Activated gamma-delta T cell (primary cell): ENCODE data around the gene FBXL14.

Experiments
- DNase-seq: peaks from one replicate; lab custom pipeline; 2025; lab: John Stamatoyannopoulos, UW

FBXL14 gene

DNA sequence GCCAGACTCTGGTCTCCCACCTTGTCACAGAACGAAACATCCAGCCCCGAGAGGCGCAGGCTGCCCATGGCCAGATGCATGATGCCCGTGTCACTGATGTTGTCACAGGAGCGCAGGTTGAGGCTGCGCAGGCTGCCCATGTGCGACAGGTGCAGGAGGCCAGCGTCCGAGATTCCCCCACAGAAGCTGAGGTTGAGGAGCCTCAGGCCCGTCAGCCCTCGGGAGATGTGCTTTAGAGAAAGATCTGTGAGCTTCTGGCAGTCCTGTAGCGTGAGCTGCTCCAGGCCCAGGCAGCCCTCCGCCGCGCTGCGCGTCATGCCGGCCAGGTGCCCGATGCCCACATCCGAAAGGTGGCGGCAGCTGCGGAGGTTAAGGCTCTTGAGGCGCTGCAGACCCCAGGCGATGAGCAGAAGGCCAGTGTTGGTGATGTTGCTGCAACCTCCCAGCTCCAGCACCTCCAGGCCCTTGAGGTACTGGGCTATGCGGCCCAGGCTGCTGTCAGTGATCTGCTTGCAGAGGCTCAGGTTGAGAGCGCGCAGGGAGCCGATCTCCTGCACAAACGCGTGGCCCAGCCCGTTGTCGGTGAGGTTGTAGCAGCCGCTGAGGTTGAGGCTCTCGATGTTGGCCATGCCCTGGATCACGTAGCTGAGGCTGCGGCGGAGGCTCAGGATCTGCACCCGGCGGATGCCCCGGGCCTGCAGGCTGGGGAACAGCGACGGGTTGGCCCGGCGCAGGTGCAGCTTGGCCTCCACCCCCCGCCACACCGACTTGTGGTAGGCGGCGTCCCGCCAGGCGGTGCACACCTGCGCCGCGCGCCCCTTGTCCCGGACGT lies 991 bp downstream of the FBXL14 start:
- peak; percentile 54 for DNase-seq

DNA sequence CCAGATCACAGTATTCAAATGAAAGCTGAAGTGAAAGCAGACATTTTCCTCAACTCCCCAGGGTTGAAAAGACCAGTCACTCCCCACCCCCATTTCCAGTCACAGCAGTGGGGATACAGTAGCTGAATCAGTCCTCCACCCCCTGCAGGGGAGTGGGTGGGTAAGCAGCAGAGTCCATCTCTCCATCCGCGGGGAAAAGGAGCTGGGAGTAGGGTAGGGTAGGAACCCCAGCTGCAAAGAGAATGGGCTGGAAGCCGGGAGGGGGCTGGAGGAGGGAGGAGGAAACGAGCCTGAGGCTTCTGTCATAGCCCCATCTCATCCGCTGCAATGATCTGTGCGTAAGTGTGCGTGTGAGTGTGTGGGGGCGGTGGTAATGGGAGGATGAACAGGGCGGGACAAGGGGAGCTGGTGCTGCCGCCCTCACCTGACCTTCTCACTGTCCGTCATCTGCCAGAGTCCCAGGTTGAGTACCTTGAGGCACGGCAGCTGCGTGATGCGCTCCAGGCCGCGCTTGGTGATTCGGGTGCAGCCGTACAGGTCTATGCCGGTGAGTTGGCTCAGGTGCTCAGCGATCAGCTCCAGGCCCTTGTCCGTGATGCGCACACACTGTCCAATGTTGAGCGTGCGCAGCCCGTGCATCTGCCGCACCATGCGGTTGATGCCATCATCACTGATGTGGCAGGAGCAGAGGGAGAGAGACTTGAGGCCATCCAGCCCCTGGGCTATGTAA lies 1.8 kb downstream of the FBXL14 start:
- DNase-seq, result no peak

DNA sequence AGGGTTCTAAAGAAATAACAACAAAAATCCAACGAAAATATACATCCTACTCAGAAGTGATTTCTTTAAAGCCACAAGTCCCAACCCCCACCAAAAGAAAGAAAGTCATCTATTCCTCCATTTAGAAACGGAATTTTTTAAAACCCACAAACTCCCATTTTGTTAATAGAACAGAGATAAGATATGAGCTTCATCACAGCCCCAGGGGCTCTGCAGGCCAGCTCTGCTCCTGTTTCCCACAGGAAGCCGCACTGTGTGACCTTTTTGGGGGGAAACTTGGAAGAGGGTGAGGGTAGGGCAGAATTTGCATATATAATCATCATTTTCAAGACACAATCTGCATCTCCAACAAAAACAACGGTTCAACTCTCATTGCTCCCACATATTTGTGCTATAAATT lies 2.8 kb downstream of the FBXL14 start:
- DNase-seq, result no peak

DNA sequence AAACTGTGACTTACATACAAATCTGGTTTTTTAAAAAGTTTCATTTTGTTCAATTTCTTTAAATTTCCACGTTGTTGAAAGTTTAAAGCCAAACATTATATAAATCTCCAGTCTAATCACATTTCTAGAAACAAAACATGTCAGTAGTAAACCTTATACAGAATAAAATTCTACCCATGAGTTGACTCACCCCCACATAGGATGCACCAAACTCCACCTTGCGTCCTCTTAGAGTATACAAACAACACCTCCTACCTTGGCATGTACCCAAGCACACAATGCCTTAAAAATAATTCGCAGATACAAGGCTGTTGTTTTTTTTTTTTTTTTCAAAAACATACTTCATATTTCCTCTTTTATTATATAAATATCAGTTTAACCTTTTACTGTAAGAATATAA lies 3.3 kb downstream of the FBXL14 start:
- DNase-seq, result no peak

DNA sequence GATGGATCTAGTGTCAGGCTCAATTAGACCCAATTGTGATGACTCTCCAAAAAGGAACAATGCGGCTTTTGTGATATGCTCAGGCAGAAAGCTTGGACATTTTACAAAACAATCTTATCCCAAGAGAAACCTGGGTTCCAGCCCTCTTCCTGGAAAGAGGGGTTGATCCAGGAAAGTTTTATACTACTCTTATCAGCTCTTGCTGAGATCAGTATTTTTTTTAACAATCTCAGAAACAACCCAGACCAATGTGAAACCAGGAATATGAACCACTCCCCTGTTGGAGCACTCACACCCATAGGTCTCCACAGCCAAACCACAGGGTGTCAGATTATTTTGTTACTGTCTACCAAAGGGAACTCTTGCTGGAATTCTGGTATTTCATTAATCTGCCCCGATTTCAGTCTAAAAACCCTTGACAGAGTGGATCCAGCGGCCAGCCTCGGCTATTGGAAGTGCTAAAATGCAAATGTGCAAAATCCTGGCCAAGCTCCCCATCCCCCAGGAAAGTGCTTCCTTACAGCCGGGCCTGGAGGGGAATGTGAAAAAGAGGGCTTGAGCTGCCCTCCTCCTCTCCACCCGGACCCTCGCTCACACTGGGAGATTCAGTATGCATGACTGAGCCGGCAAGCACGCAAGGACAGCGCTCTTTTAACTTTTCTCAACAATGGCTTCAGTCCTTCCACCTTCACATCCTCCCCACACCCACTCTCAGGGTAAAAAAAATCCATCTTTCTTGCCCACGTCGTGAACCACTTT lies 4.0 kb downstream of the FBXL14 start:
- DNase-seq, result no peak

DNA sequence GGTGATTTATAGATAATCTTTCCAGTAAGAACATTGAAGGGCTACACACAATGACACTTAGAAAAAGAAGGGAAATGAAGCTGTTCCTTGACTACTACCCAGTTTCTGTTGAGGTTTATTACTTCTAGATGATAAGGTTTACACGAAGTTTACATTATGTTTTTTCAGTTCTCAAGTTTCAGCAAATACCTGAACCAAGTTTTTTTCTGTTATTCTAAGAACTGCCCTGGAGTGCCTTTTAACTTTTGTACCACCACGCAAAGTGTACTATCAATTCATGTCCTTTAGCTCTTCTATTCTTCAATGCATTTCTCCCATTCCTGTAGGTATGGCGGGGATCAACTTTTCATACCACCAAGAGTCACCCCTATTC lies 5.8 kb downstream of the FBXL14 start:
- DNase-seq, result no peak

DNA sequence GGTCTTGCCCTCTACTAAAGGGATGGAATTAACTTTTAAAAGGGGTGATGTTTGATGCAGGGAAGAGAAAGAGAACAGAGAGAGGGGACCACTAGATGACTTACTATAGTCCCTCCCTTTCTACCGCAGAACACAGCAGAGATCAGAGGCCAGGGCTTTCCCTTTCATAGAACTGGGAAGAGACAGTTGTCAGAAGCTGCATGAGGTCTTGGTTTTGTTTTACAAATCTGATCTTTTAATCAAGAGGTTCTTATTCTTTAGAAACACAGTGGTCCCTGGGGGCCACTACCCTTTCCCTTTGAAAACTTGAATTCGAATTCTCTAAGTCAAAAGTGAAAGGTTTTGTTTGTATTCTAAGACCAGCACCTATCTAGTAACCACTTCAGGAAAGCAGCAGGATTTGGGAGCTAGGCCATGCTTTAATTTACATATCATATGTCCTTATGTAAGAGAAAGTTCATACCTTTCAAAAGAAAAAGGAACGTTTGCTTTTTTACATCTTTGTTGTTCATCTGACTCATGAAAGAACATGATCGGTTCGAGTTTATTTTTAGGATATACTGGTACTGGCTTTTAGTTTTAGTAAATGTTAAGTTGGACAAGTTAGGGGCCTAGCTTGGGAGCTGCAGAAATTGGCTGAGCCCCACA lies 6.3 kb downstream of the FBXL14 start:
- no peak for DNase-seq

DNA sequence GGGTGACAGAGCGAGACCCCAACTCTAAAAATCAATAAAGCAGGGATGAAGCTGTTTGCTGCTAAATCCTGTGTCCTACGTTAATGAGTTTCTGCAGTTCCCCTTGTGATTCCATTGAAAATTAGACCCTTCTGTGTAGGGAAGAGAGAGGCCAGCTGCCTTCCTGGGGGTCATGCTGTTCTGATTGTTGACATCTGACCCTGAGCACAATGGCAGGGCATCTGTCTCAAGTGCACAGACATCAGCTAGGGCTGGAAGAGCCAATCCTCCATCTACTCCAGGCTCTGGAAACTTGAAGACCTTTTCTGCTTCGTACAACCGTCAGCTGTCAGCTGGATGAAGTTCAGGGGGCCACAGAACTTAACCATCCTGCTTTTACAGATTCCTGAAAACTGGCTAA lies 10.1 kb downstream of the FBXL14 start:
- no peak for DNase-seq

DNA sequence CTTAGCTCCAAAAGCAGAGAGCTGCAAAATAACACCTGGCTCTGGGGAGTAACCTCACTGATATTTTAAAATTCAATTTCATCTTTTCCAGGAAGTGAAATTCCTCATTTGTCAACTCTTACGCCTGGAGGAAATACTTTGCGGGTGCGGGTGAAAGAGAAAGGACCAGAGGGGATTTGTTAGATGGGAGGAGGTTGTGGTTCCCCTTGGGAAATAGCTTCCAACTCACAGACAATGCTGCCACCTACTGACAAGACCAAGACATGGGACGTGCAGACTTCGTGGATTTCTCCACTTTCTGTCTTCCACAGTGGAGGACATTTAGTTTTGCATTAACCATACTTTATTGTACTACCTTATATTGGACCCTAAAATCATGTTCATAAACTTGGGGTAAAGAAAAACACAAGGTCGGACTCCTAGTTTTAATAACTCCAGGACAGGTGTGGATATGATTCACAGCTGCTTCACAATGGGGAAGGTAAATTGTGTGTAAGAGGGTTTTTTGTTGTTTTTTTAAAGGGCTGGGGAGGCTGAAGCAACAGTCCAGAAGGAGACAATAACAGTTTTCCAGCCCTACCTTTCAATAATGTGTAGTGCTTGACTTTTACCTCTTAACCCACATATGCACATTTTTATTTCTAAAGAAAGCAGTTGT lies 10.8 kb downstream of the FBXL14 start:
- no peak for DNase-seq

DNA sequence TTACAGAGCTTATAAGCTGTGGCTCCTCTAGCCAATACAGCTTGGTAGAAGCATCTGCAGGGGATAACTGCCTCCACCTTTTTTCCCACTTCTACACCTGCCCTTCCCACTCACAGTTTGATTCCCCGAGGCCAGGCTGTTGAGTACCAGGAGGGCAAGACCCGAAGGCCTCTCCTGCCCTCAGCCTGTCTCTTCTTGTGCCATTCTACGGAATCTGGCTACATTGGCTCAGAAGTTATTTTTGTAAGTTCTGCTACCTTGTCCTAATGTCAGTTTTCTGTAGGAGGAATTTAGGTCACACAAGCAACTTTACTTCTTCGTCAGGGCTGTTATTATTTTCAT lies 11.7 kb downstream of the FBXL14 start:
- no peak for DNase-seq

DNA sequence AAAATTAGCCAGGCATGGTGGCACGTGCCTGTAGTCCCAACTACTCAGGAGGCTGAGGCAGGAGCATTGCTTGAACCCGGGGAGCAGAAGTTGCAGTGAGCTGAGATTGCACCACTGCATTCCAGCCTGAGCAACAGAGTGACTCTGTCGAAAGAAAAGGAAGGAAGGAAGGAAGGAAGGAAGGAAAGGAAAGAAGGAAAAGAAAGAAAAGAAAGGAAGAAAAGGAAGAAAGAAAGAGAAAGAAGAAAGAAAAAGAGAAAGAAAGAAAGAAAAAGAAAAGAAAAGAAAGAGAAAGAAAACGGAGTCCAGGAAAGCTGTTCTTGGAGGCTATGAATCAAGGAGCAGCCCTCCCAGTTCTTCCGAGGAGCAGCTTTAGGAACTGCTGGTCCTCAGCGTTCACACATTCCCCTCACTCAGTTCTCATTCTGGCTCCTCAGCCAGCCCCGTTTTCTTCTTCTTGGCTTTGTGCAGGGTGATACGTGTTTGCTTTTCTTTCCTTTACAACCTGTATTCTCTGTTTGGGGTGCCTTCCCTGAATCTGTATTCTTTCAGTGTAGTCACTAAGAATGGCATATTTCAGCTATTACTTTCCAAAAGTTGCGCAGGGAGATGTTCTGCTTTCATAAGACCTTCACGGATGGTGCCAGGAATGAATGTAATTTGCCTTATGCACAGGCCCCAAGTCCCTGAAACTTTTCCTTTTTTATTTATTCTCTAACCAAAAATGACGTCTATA lies 12.2 kb downstream of the FBXL14 start:
- no peak for DNase-seq

DNA sequence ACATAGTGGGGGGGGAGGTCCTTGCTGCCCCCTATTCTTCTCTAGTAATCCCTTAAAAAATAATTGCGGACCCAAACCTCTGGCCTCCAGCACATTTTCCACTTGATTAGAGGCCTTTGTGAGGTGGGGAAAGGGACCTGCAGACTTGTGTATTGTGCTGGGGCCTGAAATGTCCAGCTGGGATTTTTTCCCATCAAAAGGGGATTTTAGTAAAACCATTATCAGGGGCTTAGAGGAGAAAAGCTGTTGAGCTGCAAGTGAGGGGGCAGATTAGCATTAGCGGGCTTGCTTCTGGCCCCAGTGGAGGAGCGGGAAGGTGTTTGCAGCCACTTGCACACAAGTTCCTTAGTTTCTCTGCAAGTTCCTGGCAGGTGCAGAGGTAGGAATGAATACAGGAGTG lies 13.9 kb downstream of the FBXL14 start:
- no peak for DNase-seq

DNA sequence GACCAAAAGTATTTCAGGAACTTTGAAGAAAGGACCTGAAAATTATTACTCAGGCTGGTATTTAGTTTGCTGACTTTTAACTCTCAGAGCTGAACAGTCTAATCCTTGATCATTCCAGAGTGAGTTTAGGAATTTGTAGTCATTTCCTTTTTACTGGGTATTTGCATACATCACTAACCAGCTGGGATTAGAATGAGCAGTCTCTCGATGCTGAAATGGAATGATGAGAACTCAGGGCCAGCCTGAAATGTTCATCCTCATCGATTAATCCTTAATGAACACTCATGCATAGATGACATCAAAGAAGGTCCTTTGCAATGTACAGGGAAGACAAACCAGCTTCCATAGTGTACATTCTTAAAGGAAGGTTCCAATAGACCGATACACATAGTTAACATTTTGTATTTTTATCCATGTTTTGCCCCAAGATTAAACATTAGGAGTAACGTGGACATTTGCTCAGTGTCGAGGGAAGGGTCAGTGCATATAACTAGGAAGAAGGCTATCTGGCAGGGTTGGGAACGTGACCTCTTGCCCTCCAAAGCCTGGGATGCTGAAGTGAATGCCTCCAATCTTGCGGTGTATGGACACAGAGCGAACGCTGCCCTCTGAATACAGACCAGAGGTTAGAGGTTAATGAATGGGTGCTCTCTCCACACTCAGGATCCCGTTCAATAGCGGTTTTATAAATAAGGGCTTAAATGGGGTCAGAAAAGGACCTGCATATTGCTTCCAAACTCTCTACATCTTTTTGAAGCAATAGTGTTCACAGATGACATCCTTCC lies 14.5 kb downstream of the FBXL14 start:
- no peak for DNase-seq

DNA sequence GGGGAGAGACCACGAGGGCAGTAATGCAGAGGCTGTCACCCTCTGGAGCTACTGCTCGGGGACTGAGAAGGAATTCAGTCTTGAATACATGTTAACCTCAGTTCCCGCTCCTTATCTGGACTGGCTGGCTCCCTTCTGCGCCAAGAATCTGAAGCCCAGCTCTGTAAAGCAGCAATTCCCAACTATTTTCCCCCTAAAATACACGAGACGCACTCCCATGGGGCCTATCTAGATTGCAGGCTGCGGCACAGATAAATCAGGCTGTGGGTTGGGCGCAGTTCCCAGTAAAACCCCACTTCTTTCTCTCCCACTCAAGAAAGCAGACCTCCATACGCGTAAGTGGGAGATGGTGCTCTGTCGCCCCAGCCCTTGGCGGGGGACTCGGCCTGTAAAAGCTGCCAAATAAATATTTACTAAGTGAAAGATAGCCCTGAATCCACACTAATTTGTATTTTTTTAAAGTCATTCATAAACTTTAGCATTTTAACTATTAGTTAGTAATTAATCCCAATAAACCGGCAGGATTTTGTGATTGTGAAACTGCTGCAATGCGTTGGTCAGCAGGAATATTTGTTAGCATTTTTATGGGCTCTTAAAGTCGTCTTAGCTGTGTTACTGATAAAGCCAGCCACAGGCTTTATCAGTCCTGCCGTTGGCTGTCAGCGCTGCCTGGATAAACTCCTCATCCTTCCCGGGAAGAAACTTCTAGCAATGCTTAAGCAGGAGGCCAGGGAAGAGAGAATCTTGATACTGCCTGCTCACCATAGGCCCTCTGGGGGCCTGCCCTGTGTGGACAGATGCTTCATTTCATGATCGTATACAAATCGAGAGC lies 17.8 kb downstream of the FBXL14 start:
- no peak for DNase-seq

DNA sequence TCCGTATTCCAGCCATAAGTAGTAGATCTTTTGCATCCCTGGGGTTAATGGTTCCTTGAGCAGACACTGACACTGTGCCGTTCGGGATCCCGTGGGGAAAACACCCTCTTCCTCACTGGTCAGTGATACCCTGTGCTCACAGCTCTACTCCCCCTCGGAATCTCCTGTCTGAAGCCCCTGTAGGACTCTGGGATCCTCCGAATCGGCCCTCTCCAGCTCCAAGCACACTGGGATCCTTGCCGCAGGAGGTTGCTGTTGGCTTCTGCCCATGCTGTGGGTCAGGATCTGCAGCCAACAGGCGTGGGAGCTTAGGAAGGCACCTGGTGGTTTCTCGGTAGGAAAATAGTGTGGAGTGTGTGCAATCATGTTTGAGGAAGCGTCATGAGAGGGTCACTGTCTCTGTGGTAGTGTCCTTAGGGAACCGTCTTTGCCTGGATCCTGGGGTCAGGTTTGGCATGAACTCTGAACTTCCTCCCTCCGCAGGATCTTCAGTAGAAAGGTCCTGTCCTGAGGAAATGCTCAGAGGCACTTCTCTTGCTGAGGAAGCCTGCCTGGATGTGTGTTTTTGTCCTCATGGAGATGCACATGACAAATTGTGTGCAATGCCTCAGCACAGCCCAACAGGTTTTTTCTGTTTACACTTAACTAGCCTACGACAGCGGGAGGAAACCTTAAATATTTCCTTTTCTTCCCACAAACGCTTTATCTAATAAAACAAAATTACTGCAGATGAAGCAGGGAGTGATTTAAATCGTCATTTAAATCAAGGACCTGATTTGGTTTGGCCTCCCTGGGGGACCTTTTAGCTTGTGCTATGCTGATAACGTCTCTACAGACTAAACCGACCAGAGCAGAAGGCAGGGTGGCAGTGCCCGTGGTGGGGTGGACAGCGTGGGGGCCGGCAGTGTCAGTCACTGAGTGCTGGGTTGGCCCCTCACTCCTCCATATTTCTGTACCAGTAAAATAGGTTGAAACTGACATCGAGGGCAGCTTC lies 18.7 kb downstream of the FBXL14 start:
- no peak for DNase-seq

DNA sequence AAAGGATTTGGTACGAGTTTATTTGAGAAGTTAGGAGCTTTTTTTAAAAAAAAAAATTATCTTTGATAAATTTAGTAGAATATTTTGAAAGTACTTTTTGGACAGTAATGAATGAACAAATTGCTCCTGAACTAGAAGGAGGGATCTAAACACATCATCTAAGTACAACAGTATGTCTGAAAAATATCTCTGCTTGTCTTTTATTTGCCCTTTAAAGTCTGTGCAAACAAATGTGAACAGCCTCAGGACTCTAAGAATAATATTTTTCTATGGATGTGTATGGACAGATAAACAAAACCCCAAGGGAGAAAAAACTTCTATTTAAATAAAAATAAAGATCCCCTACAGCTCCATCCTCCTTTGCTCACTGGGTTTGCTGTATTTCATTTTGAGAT lies 19.5 kb downstream of the FBXL14 start:
- no peak for DNase-seq

DNA sequence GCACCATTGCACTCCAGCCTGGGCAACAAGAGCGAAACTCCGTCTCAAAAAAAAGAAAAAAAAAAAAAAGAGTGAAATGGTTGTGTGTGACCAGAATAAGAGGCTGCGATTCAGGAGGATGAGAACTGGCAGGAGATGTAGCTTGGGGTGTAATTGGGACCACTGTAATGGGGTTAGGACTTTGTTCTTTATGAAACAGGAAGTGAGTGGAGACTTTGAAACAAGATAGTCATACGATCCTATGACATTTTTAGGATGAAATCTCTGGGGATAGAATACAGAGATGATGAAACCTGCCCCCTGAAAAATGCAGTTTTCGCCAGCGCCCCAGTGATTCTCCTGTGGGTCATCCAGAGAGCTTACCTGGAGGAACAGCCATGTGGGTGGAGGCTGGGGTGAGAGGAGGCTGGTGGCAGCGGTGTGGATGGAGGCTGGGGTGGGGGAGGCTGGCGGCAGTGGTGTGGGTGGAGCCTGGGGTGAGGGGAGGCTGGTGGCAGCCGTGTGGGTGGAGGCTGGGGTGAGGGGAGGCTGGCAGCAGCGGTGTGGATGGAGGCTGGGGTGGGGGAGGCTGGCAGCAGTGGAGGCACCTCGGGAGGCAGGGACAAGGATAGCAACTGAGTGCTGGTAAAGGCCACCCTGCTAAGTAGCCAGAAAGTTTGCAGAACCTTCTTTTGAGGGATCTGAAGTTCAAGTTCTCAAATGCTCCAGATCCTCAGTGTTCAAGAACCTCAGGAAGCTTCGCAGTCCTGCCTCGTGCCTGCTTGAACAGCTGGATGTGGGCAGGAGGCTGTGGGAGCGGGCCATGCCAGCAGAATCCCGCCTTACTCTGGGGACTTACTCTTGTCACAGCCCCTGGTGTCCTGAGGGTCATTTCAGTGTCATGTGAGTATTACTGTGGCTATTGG lies 20.2 kb downstream of the FBXL14 start:
- DNase-seq, result no peak
